Stomach (tissue), 4 donors: ENCODE results near the gene CFAP61.

ENCODE experiments used
- EP300 ChIP-seq: sonication (generic); formaldehyde crosslinking; IDR thresholded peaks from one replicate; pipeline ENCODE4 v1.6.1; 2017; ENCODE audit warnings: antibody characterized with exemption
- POLR2A ChIP-seq, 4 donors: fragments of 450-650 bp; IDR thresholded peaks; one replicate each; pipeline ENCODE4 v1.6.1; 2016; ENCODE audit warnings: antibody characterized with exemption in 4 of 4, control low read depth in 2 of 4, mild to moderate bottlenecking in 1 of 4, moderate library complexity in 1 of 4
- POLR2AphosphoS5 ChIP-seq, 3 donors: sonication (generic); formaldehyde crosslinking; IDR thresholded peaks; one replicate each; pipeline ENCODE4 v1.6.1; 2016; ENCODE audit warnings: antibody characterized with exemption in 3 of 3
- TF ChIP-seq, protein P1 (sequence below), 7 experiments: fragments of 450-650 bp in 4 of 7; fragments of 200-600 bp in 3 of 7; sonication (generic) in 3 of 7; IDR thresholded peaks; one replicate each; pipeline ENCODE4 v1.5.1; 2016 to 2019; ENCODE audit warnings: antibody characterized with exemption in 7 of 7, control low read depth in 2 of 7, mild to moderate bottlenecking in 1 of 7

GRCh38 chr20:20207872-20208271 lies 155.5 kb downstream of the CFAP61 start:
- no peak for TF ChIP-seq EP300
- TF ChIP-seq POLR2A (IDR thresholded peaks at IDR 0.05): no peak
- TF ChIP-seq, protein P1, sequence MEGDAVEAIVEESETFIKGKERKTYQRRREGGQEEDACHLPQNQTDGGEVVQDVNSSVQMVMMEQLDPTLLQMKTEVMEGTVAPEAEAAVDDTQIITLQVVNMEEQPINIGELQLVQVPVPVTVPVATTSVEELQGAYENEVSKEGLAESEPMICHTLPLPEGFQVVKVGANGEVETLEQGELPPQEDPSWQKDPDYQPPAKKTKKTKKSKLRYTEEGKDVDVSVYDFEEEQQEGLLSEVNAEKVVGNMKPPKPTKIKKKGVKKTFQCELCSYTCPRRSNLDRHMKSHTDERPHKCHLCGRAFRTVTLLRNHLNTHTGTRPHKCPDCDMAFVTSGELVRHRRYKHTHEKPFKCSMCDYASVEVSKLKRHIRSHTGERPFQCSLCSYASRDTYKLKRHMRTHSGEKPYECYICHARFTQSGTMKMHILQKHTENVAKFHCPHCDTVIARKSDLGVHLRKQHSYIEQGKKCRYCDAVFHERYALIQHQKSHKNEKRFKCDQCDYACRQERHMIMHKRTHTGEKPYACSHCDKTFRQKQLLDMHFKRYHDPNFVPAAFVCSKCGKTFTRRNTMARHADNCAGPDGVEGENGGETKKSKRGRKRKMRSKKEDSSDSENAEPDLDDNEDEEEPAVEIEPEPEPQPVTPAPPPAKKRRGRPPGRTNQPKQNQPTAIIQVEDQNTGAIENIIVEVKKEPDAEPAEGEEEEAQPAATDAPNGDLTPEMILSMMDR (IDR thresholded peaks at IDR 0.05): no peak
- no peak for TF ChIP-seq POLR2AphosphoS5 (IDR thresholded peaks at IDR 0.05)
